DND-41 (cell line): Measurements from ENCODE around the gene ARHGEF6.

Experiments used
- EZH2 ChIP-seq: IDR thresholded peaks from 3 replicates; pipeline ENCODE4 v1.6.1; 2012; ENCODE audit warnings: borderline replicate concordance, low read depth, mild to moderate bottlenecking, moderate library complexity, low read length, inconsistent platforms; ENCODE audit not compliant: severe bottlenecking
- TF ChIP-seq, protein P1 (sequence below): IDR thresholded peaks from 2 replicates; pipeline ENCODE4 v1.5.1; 2012; ENCODE audit warnings: borderline replicate concordance, low read length, moderate library complexity, mild to moderate bottlenecking; ENCODE audit not compliant: poor library complexity, severe bottlenecking; ENCODE audit errors: extremely low read depth

DNA sequence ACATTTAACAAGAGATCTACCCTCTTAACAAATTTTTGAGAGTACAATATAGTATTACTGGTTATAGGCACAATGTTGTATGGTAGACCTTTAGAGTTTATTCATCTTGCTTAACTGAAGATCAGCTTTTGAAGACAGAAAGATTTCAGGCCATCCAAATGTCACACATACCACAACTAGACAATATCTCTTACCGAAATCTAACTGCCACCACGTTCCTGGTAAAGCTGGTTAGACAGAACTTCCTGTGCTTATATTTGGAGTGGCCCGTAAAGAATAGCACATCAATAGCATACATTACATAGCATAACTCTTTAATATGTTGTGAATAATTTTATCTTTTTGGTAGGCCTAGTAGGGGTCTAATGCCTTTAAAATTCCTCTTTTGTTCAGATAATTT is 29.8 kb upstream of the ARHGEF6 start:
- TF ChIP-seq EZH2: no peak
- TF ChIP-seq, protein P1, sequence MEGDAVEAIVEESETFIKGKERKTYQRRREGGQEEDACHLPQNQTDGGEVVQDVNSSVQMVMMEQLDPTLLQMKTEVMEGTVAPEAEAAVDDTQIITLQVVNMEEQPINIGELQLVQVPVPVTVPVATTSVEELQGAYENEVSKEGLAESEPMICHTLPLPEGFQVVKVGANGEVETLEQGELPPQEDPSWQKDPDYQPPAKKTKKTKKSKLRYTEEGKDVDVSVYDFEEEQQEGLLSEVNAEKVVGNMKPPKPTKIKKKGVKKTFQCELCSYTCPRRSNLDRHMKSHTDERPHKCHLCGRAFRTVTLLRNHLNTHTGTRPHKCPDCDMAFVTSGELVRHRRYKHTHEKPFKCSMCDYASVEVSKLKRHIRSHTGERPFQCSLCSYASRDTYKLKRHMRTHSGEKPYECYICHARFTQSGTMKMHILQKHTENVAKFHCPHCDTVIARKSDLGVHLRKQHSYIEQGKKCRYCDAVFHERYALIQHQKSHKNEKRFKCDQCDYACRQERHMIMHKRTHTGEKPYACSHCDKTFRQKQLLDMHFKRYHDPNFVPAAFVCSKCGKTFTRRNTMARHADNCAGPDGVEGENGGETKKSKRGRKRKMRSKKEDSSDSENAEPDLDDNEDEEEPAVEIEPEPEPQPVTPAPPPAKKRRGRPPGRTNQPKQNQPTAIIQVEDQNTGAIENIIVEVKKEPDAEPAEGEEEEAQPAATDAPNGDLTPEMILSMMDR: no peak
